Ovary (tissue), 3 donors: ENCODE measurements around the gene ATL1.

Source experiments
- POLR2A ChIP-seq: fragments of 450-650 bp; IDR thresholded peaks from one replicate; pipeline ENCODE4 v1.6.1; 2017; ENCODE audit warnings: antibody characterized with exemption, mild to moderate bottlenecking, moderate library complexity
- TF ChIP-seq, protein P1 (sequence below), 3 donors: fragments of 450-650 bp in 2 of 3; fragments of 200-600 bp in 1 of 3; IDR thresholded peaks; one replicate each; pipeline versions ENCODE4 v1.5.1 to v1.8.0; 2016 to 2022; ENCODE audit warnings: antibody characterized with exemption in 3 of 3, mild to moderate bottlenecking in 1 of 3
- donor health status: DM: no; HTN: no; CAD: no.

DNA sequence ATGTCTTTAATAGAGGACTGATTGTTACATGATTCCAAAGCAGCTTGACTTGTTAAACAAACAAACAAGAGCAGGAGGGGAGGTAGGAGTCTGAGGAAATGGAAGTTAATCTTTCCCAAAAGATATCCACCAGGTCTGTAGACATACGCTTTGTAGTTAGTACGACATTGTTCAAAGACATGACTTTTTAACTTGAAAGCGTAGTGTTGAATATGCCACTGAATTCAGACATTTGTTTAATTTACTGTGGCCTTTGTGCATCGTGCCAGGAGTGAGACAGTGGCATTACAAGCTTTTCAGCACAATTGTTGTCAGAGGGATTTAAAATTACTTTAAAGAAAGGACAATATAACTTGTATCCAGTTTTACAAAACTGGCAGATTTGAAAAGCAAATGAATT, 55.1 kb downstream of the ATL1 start:
- TF ChIP-seq, protein P1, sequence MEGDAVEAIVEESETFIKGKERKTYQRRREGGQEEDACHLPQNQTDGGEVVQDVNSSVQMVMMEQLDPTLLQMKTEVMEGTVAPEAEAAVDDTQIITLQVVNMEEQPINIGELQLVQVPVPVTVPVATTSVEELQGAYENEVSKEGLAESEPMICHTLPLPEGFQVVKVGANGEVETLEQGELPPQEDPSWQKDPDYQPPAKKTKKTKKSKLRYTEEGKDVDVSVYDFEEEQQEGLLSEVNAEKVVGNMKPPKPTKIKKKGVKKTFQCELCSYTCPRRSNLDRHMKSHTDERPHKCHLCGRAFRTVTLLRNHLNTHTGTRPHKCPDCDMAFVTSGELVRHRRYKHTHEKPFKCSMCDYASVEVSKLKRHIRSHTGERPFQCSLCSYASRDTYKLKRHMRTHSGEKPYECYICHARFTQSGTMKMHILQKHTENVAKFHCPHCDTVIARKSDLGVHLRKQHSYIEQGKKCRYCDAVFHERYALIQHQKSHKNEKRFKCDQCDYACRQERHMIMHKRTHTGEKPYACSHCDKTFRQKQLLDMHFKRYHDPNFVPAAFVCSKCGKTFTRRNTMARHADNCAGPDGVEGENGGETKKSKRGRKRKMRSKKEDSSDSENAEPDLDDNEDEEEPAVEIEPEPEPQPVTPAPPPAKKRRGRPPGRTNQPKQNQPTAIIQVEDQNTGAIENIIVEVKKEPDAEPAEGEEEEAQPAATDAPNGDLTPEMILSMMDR (IDR thresholded peaks at IDR 0.05): no peak
- no peak for TF ChIP-seq POLR2A
